HG02938 (cell line): ENCODE data around the gene SNPH.

Source experiments
- ATAC-seq: cut with Tn5 transposase; IDR thresholded peaks from one replicate; pipeline ENCODE4 v1.9.1; 2021; ENCODE audit warnings: mild to moderate bottlenecking, moderate library complexity; ENCODE audit not compliant: unreplicated experiment

The SNPH gene

GRCh38 chr20:1286267-1287024, 20.4 kb downstream of the SNPH start:
- no peak for ATAC-seq

GRCh38 chr20:1287306-1287705, 21.2 kb downstream of the SNPH start:
- ATAC-seq: no peak

DNA sequence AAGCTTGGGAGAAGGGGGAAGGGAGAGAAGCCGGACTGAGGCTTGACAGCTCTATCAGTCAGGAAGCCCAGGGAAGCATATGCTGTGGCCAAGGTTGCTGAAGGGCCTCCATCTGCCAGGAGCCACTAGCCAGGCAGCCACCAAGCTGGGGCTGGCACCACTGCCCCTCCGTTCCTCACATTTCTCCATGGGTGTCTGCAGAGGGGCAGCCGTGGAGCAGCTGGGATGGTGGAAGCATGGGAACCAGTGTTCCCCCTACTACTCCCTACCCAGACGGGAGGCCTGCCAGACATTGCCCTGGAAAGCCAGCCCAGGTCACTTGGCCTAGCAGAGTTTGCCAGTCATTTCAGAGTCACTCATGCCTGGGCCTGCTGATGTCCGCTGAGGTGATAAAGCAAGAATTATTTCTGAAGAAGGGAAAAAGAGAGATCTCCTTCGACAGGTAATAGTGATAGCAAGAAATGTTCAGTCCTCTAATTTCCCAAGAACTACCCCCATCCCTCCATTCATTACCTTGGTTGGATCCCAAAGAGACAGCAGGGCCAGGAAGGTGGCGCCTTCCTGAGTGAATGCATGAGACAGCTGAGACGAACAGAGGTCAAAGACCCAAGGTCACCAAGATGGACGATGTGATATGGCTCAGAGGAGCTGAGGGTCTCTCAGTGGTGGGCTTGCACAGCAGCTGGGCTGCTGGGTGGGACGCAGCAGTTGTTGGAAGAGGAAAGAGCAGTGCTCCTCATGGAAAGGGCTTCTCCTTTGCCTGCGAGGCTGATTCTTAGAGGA, 21.9 kb downstream of the SNPH start:
- ATAC-seq: no peak

DNA sequence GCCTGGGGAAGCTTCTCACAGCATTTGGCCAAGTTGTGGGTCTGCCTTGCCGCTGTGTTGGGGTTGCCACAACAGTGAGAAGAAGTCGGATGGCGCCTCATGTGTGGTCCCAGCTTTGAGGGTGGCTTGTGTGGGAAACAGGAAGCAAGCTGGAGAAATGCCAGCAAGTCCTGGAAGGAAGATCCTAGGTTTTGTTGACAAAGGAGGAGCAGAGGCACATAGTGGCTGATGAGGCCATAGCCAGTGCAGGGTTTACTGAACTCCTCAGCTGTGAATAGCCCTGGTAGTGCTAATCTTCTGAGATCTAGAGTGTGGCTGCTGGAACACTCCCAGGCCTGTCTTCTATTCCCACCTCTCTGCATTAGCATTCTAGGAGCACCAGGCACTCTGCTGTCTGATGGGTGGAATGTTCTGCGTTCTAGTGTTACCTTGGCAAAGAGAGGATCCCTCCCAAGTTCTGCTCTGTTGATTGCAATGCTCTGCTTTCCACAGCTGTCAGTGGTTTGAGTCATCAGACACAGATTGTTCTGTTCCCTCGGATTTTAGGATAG, 25.2 kb downstream of the SNPH start:
- no peak for ATAC-seq

GRCh38 chr20:1292620-1293019, 26.5 kb downstream of the SNPH start:
- ATAC-seq: no peak

GRCh38 chr20:1293641-1294379, 27.7 kb downstream of the SNPH start:
- ATAC-seq: no peak

- no peak for ATAC-seq
Observed at GRCh38 chr20:1294497-1294896, 28.4 kb downstream of the SNPH start.

- ATAC-seq: no peak
Observed at GRCh38 chr20:1295276-1295930, 29.3 kb downstream of the SNPH start.

DNA sequence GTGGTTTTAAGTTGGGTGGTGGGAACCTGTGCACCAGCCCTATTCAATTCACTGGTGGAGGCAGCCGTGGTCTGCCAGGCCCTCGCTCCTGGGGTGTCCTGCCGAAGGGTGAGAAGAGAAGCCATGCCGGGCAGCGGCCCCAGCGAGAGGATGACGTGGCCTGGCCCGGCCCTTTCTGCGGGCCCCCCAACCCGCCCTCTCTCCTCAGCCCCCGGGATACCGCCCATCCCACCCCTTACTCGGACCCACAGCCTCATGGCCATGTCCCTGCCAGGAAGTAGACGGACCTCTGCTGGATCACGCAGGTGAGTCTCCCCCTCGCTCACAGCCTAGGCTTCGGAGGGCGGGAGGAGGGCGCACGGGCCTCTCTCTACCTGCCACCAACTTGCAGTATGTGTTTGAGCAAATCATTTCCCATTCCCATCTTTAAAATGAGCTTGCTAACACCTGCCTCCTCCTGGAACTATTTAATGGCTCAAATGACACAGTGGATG, 30.1 kb downstream of the SNPH start:
- ATAC-seq: no peak

DNA sequence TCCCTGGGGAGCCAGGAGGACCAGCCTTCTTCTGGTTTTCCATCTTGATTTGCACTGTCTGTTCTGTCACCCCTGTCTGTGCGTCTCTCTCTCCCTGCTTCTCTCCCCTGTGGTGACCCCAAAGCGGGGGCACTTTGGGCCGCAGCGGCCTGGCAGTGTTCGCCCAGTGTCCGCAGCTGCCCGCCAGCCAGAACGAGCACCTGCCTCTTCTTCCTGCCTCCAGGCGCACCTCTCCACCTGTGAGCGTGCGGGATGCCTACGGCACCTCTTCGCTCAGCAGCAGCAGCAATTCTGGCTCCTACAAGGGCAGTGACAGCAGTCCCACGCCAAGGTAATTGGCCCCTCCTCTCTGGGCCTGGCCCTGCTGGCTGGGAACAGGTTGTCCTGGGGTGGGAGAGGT, 30.8 kb downstream of the SNPH start:
- no peak for ATAC-seq

- no peak for ATAC-seq
Observed at GRCh38 chr20:1297486-1297885, 31.4 kb downstream of the SNPH start.

DNA sequence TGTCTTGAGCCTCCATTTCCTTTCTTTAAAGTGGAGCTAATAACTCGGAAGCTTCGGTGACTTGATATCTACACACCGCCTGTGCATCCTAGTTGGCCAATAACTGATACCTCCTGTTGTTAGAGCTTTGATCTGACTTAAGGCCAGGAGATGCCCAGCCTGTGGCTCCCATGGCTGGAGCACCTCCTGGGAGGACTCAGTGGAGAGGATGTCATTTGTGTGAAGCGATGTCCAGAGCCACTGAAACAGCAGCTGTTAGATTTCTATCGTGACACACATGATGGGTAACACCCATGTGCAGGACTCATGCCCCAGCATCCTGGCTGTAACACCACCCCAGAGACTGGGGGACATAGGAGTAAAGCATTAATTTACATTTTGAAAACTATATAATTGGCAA, 32.1 kb downstream of the SNPH start:
- no peak for ATAC-seq

DNA sequence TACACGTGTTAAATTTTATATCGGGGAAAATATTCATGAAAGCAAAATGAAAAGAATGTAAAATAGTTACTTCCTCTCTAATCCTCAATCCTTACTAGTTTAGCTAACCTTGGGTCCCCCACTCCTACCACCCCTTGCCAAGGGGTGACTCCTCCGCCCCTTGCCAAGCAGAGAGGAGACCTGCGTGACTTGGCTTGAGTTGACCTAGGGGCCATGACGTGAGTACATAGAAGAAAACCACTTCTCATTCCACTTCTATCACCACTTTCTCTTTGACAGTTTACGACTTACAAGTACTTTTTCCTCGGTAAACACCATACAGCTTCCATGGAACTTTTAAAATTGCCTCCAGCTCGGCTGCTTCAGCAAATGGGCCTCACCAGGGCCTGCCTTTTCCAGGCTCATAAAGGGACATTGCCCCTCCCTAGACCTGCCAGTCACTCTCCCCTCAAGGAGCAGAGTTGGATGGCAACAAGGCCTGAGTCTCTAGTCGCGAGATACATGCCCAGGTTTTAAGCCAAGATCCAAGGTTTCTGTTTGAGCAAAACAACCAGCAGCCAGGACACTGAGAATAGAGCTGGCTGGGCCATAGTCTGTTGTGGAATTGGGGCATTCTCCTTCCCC, 32.9 kb downstream of the SNPH start:
- no peak for ATAC-seq

GRCh38 chr20:1299522-1299921, 33.4 kb downstream of the SNPH start:
- no peak for ATAC-seq

DNA sequence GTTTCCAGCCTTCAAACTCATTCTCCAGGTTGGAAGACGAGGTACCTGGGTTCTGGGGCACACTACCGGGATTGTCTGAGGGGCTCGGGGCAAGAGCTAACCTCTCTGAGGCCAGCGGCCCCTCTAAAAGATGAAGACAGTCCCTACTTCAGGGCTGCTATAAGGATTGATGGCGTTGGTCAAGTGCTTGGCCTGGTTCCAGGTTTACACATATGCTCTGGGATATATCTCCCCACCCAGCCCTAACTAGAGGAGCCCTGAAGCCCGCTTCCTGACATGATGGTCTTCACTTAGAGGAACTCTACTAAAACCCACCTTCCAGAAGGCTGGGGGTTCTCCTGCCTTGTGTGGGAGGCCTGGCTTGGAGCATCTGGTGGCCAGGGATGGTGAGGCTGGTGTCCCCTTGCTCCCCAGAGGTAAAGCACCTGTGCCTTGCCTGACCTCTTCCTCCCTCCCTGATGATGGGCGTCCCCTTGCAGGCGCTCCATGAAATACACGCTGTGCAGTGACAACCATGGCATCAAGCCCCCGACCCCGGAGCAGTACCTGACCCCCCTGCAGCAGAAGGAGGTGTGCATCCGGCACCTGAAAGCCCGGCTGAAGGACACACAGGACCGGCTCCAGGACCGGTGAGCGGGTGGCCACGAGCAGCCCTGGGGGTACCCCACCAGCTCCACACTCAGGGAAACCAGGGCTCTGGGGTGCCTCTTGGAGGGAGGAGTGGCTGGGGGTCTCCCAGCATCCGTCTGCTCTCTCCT, 34.2 kb downstream of the SNPH start:
- no peak for ATAC-seq

DNA sequence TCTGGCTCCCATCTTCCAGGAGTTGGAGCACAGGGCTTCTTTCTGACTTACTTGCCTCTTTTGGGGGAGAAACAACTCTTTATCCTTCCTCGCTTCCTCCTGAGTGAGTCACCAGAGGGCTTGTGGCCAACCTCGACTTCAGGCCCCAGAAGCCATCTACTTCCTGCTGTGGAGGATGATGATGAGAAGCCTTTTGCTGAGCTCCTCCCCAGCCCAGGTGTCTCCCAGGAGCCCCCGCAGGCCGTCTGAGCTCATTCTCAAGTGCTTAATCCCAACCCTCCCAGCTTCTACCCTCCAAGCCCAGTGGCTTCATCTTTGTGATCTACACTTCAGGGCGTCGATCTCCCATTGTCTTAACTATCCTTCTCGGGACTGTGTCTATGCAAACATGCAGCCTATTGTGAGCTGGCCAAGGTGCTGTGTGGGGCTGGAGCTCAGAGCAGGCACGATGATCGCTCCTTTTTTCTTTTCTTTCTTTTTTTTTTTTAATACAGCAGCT, 35.0 kb downstream of the SNPH start:
- no peak for ATAC-seq

DNA sequence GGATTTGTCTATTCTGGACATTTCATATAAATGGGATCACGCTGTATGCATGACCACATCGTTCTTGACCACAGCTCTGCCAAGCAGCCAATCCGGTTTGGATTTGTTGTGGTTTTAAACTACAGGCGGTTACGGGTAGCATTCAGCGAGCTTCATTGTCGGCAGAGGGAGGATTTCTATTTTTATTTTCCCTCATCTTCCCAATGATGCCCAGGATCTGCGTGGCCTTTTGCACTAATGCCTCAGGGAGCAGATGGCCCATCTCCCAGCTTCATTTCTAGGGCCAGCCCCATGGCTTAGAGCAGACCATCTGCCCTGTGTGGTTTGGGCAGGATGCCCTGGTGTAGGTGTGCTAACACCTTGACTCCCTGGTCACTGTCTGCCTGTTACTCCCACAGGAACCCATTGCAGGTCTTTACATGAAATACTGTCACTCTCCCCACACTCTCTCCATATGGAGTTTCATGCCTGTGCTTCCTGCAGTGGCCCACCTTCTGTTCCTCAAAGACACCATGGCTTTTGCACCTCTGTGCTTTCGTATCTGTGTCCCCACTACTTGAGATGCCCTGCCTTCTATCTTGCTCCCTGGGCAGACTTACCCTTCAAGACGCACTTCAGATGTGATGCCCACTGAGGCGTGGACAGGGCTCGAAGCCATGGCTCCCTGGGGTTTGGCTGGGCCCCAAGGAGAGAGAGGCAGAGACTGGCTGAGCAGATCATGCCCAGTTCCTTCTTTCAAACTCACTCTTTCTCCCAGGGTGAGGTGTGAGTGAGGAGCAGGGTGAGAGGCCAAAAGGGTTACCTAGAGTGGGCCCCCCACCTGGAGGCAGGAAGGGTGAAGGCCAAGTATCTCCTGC, 36.8 kb downstream of the SNPH start:
- no peak for ATAC-seq

DNA sequence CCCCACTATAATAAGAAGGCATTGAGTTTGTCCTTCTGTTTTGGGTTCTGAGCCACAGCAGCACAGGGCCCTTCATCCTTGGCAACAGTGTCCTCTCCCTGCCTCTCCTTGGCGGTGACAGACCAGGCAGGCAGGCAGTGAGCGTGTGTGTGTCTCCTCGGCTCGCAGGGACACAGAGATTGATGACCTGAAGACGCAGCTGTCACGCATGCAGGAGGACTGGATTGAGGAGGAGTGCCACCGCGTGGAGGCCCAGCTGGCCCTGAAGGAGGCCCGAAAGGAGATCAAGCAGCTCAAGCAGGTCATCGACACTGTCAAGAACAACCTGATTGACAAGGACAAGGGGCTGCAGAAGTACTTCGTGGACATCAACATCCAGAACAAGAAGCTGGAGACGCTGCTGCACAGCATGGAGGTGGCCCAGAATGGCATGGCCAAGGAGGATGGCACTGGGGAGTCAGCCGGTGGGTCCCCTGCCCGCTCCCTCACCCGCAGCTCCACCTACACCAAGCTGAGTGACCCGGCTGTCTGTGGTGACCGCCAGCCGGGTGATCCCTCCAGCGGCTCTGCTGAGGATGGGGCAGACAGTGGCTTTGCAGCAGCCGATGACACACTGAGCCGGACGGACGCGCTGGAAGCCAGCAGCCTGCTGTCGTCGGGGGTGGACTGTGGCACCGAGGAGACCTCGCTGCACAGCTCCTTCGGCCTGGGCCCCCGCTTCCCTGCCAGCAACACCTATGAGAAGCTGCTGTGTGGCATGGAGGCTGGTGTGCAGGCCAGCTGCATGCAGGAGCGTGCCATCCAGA, 38.8 kb downstream of the SNPH start:
- ATAC-seq: no peak
